8988T (cell line): Measurements from ENCODE around the gene DNAJC17.

Experiments
- DNase-seq: peaks from one replicate; pipeline ENCODE4 v3.0.0; 2011

DNAJC17 gene

GRCh38 chr15:40789119-40789518 lies 18.2 kb downstream of the DNAJC17 start:
- DNase-seq: no peak

- no peak for DNase-seq
These were observed 19.3 kb downstream of the DNAJC17 start for GRCh38 chr15:40787991-40788390.

- DNase-seq: no peak
These were observed 19.9 kb downstream of the DNAJC17 start for GRCh38 chr15:40787344-40787841.

GRCh38 chr15:40785814-40786213 lies 21.5 kb downstream of the DNAJC17 start:
- no peak for DNase-seq

- DNase-seq: no peak
These were observed 22.1 kb downstream of the DNAJC17 start for GRCh38 chr15:40785164-40785563.

- no peak for DNase-seq
These were observed 24.6 kb downstream of the DNAJC17 start for GRCh38 chr15:40782609-40783227.

- no peak for DNase-seq
These were observed 30.6 kb downstream of the DNAJC17 start for GRCh38 chr15:40776537-40777141.

- no peak for DNase-seq
These were observed 31.3 kb downstream of the DNAJC17 start for GRCh38 chr15:40775740-40776536.

GRCh38 chr15:40775007-40775406 lies 32.3 kb downstream of the DNAJC17 start:
- DNase-seq: no peak

GRCh38 chr15:40773902-40774301 lies 33.4 kb downstream of the DNAJC17 start:
- DNase-seq: no peak

- no peak for DNase-seq
These were observed 33.8 kb downstream of the DNAJC17 start for GRCh38 chr15:40773496-40773895.

GRCh38 chr15:40772014-40772413 lies 35.3 kb downstream of the DNAJC17 start:
- DNase-seq: no peak

- no peak for DNase-seq
These were observed 36.0 kb downstream of the DNAJC17 start for GRCh38 chr15:40771242-40771641.

GRCh38 chr15:40770147-40770721 lies 37.0 kb downstream of the DNAJC17 start:
- no peak for DNase-seq

GRCh38 chr15:40769274-40770146 lies 37.8 kb downstream of the DNAJC17 start, which contains the start of gene C15orf62:
Gene C15orf62 (plus strand): TSS chr15:40769980. CDS start chr15:40770496, 516 bp downstream.
- no peak for DNase-seq

- DNase-seq: no peak
These were observed 38.6 kb downstream of the DNAJC17 start for GRCh38 chr15:40768521-40769273.

- no peak for DNase-seq
These were observed 39.3 kb downstream of the DNAJC17 start for GRCh38 chr15:40767838-40768500.

- DNase-seq: no peak
These were observed 40.1 kb downstream of the DNAJC17 start for GRCh38 chr15:40766906-40767837.

GRCh38 chr15:40766194-40766815 lies 41.0 kb downstream of the DNAJC17 start:
- no peak for DNase-seq
